Mesendoderm (in vitro differentiated cells): ENCODE results near the gene RNASEL.

ENCODE experiments used
- DNase-seq: peaks from one replicate; pipeline ENCODE4 v3.0.0; 2013
- H2AK5ac ChIP-seq: 2 replicates; pipeline ENCODE4 v1.6.1; 2013; ENCODE audit warnings: low read length, inconsistent platforms
- H2BK120ac ChIP-seq: 2 replicates; pipeline ENCODE4 v1.6.1; 2013; ENCODE audit warnings: low read depth, mild to moderate bottlenecking, low read length, moderate library complexity, mixed read lengths
- H2BK15ac ChIP-seq: replicated peaks from 2 replicates; pipeline ENCODE4 v1.6.1; 2013; ENCODE audit warnings: low read depth, mild to moderate bottlenecking, moderate library complexity
- H2BK5ac ChIP-seq: 2 replicates; pipeline ENCODE4 v1.6.1; 2013; ENCODE audit warnings: low read length, inconsistent platforms
- H3K18ac ChIP-seq: 2 replicates; pipeline ENCODE4 v1.6.1; 2013; ENCODE audit warnings: mild to moderate bottlenecking, low read length, mixed read lengths
- H3K23ac ChIP-seq: one replicate; pipeline ENCODE4 v1.6.1; 2013; ENCODE audit warnings: low read length
- H3K27ac ChIP-seq: 2 replicates; pipeline ENCODE4 v1.5.1; 2013; ENCODE audit warnings: low read depth, mild to moderate bottlenecking, inconsistent platforms, low read length, moderate library complexity
- H3K27me3 ChIP-seq: 2 replicates; pipeline ENCODE4 v1.6.1; 2013; ENCODE audit warnings: low read length, control low read depth, mild to moderate bottlenecking, inconsistent platforms; ENCODE audit not compliant: insufficient read depth, poor library complexity
- H3K36me3 ChIP-seq: 2 replicates; pipeline ENCODE4 v1.6.1; 2013; ENCODE audit warnings: low read length, inconsistent platforms; ENCODE audit not compliant: control insufficient read depth, insufficient read depth
- H3K4ac ChIP-seq: one replicate; pipeline ENCODE4 v1.6.1; 2013; ENCODE audit warnings: low read depth, mild to moderate bottlenecking, low read length, moderate library complexity
- H3K4me1 ChIP-seq: 2 replicates; pipeline ENCODE4 v1.6.1; 2013; ENCODE audit warnings: low read depth, low read length, inconsistent platforms; ENCODE audit not compliant: control insufficient read depth
- H3K4me2 ChIP-seq: 2 replicates; pipeline ENCODE4 v1.6.1; 2013; ENCODE audit warnings: low read length
- H3K4me3 ChIP-seq: 2 replicates; pipeline ENCODE4 v1.5.1; 2013; ENCODE audit warnings: mild to moderate bottlenecking, low read length
- H3K56ac ChIP-seq: one replicate; pipeline ENCODE4 v1.6.1; 2013; ENCODE audit warnings: low read length
- H3K79me1 ChIP-seq: 2 replicates; pipeline ENCODE4 v1.6.1; 2013; ENCODE audit warnings: low read length, inconsistent platforms
- H3K79me2 ChIP-seq: 2 replicates; pipeline ENCODE4 v1.6.1; 2013; ENCODE audit warnings: mild to moderate bottlenecking, low read length; ENCODE audit not compliant: control insufficient read depth, insufficient read depth
- H3K9ac ChIP-seq: 2 replicates; pipeline ENCODE4 v1.6.1; 2013; ENCODE audit warnings: low read length, inconsistent platforms
- H4K5ac ChIP-seq: one replicate; pipeline ENCODE4 v1.6.1; 2013; ENCODE audit warnings: low read length
- H4K8ac ChIP-seq: one replicate; pipeline ENCODE4 v1.6.1; 2013; ENCODE audit warnings: low read depth, mild to moderate bottlenecking, control low read depth, low read length, moderate library complexity
- WGBS: extraction: QIAGEN DNeasy Blood & Tissue Kit; methylation state at CpG from one replicate; pipeline ENCODE4 v1.1.7; 2013; ENCODE audit warnings: low lambda C conversion rate, missing lambda C conversion rate; ENCODE audit not compliant: insufficient coverage; ENCODE audit errors: extremely low coverage; 5-methylcytosine and 5-hydroxymethylcytosine counted together

Gene RNASEL

DNA sequence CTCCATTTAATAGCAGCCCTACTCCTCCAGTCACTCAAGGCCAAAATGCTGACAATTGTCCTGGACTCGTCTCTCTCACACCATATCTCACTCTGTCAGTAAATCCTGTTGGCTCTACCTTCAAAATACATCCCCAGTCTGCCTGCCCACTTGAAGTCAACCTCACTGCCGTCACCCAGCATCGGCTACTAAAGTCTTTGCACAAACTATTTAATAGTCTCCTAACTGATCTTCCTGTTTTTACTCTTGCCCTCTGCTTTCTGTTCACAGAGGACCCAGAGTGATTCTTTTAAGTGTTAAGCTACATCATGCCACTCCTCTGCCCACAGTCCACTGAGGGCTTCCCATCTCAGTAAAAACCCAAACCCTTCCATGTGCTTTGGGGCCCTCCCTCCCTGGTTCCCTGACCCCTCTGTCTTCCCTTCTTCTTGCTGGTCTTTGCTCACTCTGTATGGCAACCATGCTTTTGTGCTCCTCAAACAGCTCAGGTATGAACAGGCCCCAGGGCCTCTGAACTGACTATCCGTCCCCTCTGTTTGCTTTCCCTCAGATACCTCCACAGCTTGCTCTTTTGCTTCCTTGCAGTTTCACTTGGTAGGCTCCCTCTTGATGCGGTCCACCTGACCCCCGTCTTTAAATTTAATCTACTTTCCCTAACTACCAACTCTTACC lies 19.0 kb downstream of the RNASEL start:
- Histone ChIP-seq H2BK15ac (no peak overlapping the region), H3K4me2 (no peak overlapping the region), H3K4me1 (no peaks in the 10 kb centered on the region), H3K9ac (no peak overlapping the region), H3K36me3 (no peaks in the 10 kb centered on the region), H3K56ac (no peak overlapping the region), H4K8ac (no peak overlapping the region), H2BK5ac (no peak overlapping the region), H3K27me3 (no peaks in the 10 kb centered on the region), H3K79me2 (no peaks in the 10 kb centered on the region), H3K27ac (no peak overlapping the region), H2BK120ac (no peak overlapping the region), H3K4me3 (no peak overlapping the region), H3K23ac (no peak overlapping the region), H3K18ac (no peak overlapping the region), H3K4ac (no peak overlapping the region), H2AK5ac (no peak overlapping the region), H4K5ac (no peak overlapping the region), H3K79me1 (no peaks in the 10 kb centered on the region)
- WGBS = 100% methylated on average over 1 of the region's 6 CpGs
- DNase-seq = no peak

DNA sequence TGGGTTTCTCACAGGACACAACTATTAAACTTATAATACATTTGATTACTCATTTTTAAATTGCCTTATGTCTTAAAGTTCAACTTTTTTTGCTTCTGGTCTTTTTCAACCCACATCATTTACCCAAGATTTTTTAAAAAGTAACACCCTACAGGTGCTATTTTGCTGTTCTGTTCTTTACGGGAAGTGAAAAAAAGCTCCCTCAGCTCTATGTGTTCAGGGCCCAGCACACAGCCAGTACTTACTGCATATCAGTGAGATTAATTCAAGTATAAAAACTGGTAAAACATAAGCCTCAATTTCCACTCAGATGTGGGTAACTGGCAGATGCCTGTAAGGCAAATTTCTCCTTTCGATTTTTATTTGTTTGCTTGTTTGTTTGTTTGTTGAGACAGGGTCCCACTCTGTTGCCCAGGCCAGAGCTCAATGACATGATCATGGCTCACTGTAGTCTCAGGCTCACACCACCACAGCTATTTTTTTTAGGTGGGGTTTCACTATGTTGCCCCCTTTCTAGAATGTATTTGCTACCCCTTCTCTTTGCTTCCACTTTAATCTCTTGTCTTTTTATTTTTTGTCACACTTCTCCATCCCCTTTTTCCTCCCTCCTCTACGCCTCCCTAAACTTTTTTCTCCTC lies 20.3 kb downstream of the RNASEL start:
- Histone ChIP-seq H2BK5ac (no peak overlapping the region), H4K8ac (no peak overlapping the region), H3K23ac (no peak overlapping the region), H3K79me1 (no peaks in the 10 kb centered on the region), H3K79me2 (no peaks in the 10 kb centered on the region), H3K27me3 (no peaks in the 10 kb centered on the region), H3K27ac (no peak overlapping the region), H2BK15ac (no peak overlapping the region), H2AK5ac (no peak overlapping the region), H3K4me1 (no peaks in the 10 kb centered on the region), H3K56ac (no peak overlapping the region), H3K4me3 (no peak overlapping the region), H3K18ac (no peak overlapping the region), H3K4ac (no peak overlapping the region), H3K36me3 (no peaks in the 10 kb centered on the region), H3K4me2 (no peak overlapping the region), H4K5ac (no peak overlapping the region), H3K9ac (no peak overlapping the region), H2BK120ac (no peak overlapping the region)
- 0% methylated on average over 1 of the region's 3 CpGs for WGBS
- no peak for DNase-seq

DNA sequence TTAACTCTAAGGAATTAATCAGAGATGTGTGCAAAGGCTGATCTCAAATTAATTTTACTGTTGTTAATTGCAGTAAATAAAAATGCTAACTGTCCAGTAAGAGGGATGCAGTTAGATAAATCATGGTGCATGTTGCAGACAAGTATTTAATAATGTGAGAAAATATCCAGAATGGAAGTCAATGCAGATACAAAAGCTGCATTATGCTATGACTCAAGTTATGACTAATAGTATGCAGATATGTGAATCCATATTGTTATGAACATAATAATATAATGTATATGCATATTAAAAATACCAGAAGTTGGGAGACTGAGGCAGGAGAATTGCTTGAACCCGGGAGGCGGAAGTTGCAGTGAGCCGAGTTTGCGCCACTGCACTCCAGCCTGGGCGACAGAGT lies 21.4 kb downstream of the RNASEL start:
- no peak overlapping the region for H3K27ac ChIP-seq
- no peak overlapping the region for H2BK5ac ChIP-seq
- no peak overlapping the region for H3K4me3 ChIP-seq
- no peaks in the 10 kb centered on the region for H3K79me2 ChIP-seq
- no peak overlapping the region for H2AK5ac ChIP-seq
- H3K18ac ChIP-seq = no peak overlapping the region
- H3K36me3 ChIP-seq = no peaks in the 10 kb centered on the region
- H4K8ac ChIP-seq = no peak overlapping the region
- no peak overlapping the region for H2BK15ac ChIP-seq
- no peak overlapping the region for H3K56ac ChIP-seq
- H3K4me2 ChIP-seq = no peak overlapping the region
- H3K9ac ChIP-seq = no peak overlapping the region
- no peak overlapping the region for H3K4ac ChIP-seq
- DNase-seq = no peak
- H3K4me1 ChIP-seq = no peaks in the 10 kb centered on the region
- no peaks in the 10 kb centered on the region for H3K27me3 ChIP-seq
- no CpG with 5 or more reads among the region's 5 CpGs for WGBS
- no peaks in the 10 kb centered on the region for H3K79me1 ChIP-seq
- H4K5ac ChIP-seq = no peak overlapping the region
- no peak overlapping the region for H2BK120ac ChIP-seq
- no peak overlapping the region for H3K23ac ChIP-seq

DNA sequence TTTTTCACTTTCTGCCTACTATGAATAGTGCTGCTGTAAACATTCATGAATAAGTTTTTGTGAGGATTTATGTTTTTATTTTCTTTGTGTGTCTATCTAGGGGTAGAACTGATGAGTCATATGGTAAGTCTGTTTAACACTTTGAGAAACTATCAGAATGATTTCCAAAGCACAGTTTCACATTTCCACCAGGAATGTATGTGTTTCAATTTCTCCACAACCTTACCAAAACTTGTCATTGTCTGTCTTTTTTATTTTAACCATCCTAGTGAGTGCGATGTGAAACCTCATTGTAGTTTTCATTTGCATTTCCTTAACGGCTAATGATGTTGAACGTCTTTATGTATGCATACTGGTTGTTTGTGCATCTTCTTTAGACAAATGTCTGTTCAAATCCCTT lies 23.5 kb downstream of the RNASEL start:
- no peak overlapping the region for H3K9ac ChIP-seq
- no peak overlapping the region for H3K4me2 ChIP-seq
- no peak overlapping the region for H3K27ac ChIP-seq
- H3K79me2 ChIP-seq = no peaks in the 10 kb centered on the region
- no peak overlapping the region for H2AK5ac ChIP-seq
- DNase-seq = no peak
- H3K23ac ChIP-seq = no peak overlapping the region
- H3K4ac ChIP-seq = no peak overlapping the region
- no peak overlapping the region for H3K56ac ChIP-seq
- H4K5ac ChIP-seq = no peak overlapping the region
- no peak overlapping the region for H2BK15ac ChIP-seq
- H3K79me1 ChIP-seq = no peaks in the 10 kb centered on the region
- no peak overlapping the region for H4K8ac ChIP-seq
- no peaks in the 10 kb centered on the region for H3K36me3 ChIP-seq
- no peaks in the 10 kb centered on the region for H3K4me1 ChIP-seq
- H2BK120ac ChIP-seq = no peak overlapping the region
- WGBS = no CpG with 5 or more reads among the region's 3 CpGs
- no peak overlapping the region for H3K18ac ChIP-seq
- H3K27me3 ChIP-seq = no peaks in the 10 kb centered on the region
- no peak overlapping the region for H3K4me3 ChIP-seq
- no peak overlapping the region for H2BK5ac ChIP-seq

DNA sequence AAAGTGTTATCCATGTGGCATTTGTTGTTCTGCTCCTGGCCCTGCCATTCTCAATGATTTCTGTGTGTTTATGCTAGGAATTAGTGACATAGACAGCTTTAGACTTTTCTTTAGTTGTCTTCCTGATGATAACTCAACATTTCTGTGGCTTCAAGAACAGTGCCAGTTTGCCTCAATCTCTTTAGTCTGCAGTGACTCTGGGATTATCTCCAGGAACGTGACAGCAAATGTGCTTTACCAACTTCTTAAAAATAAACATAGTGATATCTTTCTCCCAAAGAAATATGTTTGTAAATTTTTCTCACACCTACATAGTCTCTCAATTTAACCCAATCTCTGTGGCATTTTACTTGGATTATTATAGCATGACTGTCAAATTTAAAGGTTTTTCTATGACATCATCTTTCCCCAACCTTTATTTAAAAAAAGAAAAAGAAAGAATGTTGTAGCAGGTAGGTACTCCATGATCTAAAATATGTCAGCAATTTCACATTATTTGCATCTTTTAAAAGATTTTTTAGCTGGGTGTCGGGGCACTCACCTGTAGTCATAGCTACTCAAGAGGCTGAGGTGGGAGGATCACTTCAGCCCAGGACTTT lies 24.6 kb downstream of the RNASEL start:
- Histone ChIP-seq H2BK15ac (no peak overlapping the region), H4K5ac (no peak overlapping the region), H3K36me3 (no peaks in the 10 kb centered on the region), H3K56ac (no peak overlapping the region), H3K23ac (no peak overlapping the region), H3K18ac (no peak overlapping the region), H3K79me2 (no peaks in the 10 kb centered on the region), H3K27me3 (no peaks in the 10 kb centered on the region), H3K4me3 (no peak overlapping the region), H3K79me1 (no peaks in the 10 kb centered on the region), H3K4me2 (no peak overlapping the region), H4K8ac (no peak overlapping the region), H3K4me1 (no peaks in the 10 kb centered on the region), H3K9ac (no peak overlapping the region), H3K4ac (no peak overlapping the region), H2AK5ac (no peak overlapping the region), H2BK5ac (no peak overlapping the region), H2BK120ac (no peak overlapping the region), H3K27ac (no peak overlapping the region)
- DNase-seq = no peak
- WGBS = no CpG with 5 or more reads among the region's 2 CpGs
